ENCODE data around the gene BMP6. TPM values are rescaled to one million over a fixed set of nuclear protein-coding genes. Genes with fewer than 3 reads are reported as not detected.

The BMP6 gene
- total RNA-seq, 1 donor from 2014 or later, result not detected

- H3K36me3 Mint-ChIP-seq (ENCODE audit: unreplicated experiment), result no peaks in the 10 kb centered on the region
- no peak for TF ChIP-seq CTCF (IDR thresholded peaks at IDR 0.05)
- no peak overlapping the region for H3K4me3 Mint-ChIP-seq (ENCODE audit: unreplicated experiment)
- no peak for DNase-seq (ENCODE audit: extremely low spot score, unreplicated experiment)
- no peaks in the 10 kb centered on the region for H3K4me1 Mint-ChIP-seq (ENCODE audit: unreplicated experiment)
- H3K27ac Mint-ChIP-seq (ENCODE audit: unreplicated experiment), result no peak overlapping the region
- H3K27me3 Mint-ChIP-seq (ENCODE audit: unreplicated experiment), result peaks cover 9% of the 10 kb centered on the region
- H3K9me3 Mint-ChIP-seq (ENCODE audit: unreplicated experiment), result no peaks in the 10 kb centered on the region
Measured at GRCh38 chr6:7921046-7921445, 195.1 kb downstream of the BMP6 start.

- H3K9me3 Mint-ChIP-seq (ENCODE audit: unreplicated experiment), result no peaks in the 10 kb centered on the region
- no peak overlapping the region for H3K4me3 Mint-ChIP-seq (ENCODE audit: unreplicated experiment)
- H3K36me3 Mint-ChIP-seq (ENCODE audit: unreplicated experiment), result no peaks in the 10 kb centered on the region
- DNase-seq (ENCODE audit: extremely low spot score, unreplicated experiment), result no peak
- no peak overlapping the region for H3K27ac Mint-ChIP-seq (ENCODE audit: unreplicated experiment)
- no peak for TF ChIP-seq CTCF (IDR thresholded peaks at IDR 0.05)
- H3K4me1 Mint-ChIP-seq (ENCODE audit: unreplicated experiment), result no peaks in the 10 kb centered on the region
- H3K27me3 Mint-ChIP-seq (ENCODE audit: unreplicated experiment), result peaks cover 11% of the 10 kb centered on the region
Measured at GRCh38 chr6:7921632-7922092, 195.8 kb downstream of the BMP6 start.

GRCh38 chr6:7922596-7922995, 196.7 kb downstream of the BMP6 start:
- DNase-seq (ENCODE audit: extremely low spot score, unreplicated experiment), result no peak
- no peak for TF ChIP-seq CTCF (IDR thresholded peaks at IDR 0.05)
- Mint-ChIP-seq H3K9me3 (ENCODE audit: unreplicated experiment) (no peaks in the 10 kb centered on the region), H3K27ac (ENCODE audit: unreplicated experiment) (no peak overlapping the region), H3K4me3 (ENCODE audit: unreplicated experiment) (no peak overlapping the region), H3K4me1 (ENCODE audit: unreplicated experiment) (no peaks in the 10 kb centered on the region), H3K36me3 (ENCODE audit: unreplicated experiment) (no peaks in the 10 kb centered on the region), H3K27me3 (ENCODE audit: unreplicated experiment) (peaks cover 10% of the 10 kb centered on the region)

- Mint-ChIP-seq H3K36me3 (ENCODE audit: unreplicated experiment) (no peaks in the 10 kb centered on the region), H3K27me3 (ENCODE audit: unreplicated experiment) (peaks cover 22% of the 10 kb centered on the region), H3K4me3 (ENCODE audit: unreplicated experiment) (no peak overlapping the region), H3K9me3 (ENCODE audit: unreplicated experiment) (no peaks in the 10 kb centered on the region), H3K27ac (ENCODE audit: unreplicated experiment) (no peak overlapping the region), H3K4me1 (ENCODE audit: unreplicated experiment) (no peaks in the 10 kb centered on the region)
- TF ChIP-seq CTCF (IDR thresholded peaks at IDR 0.05), result no peak
- DNase-seq (ENCODE audit: extremely low spot score, unreplicated experiment), result no peak
Measured at GRCh38 chr6:7924867-7925266, 199.0 kb downstream of the BMP6 start.

Other genes with a start within 250 kb of the BMP6 start
- 124 and 135 TPM in 2 replicates for gene DSP, start 184.4 kb upstream of the BMP6 start, total RNA-seq
- gene SNRNP48, start 135.9 kb upstream of the BMP6 start, total RNA-seq, result 12.1 and 14.3 TPM in 2 replicates
- gene TXNDC5, start 184.7 kb downstream of the BMP6 start, total RNA-seq, result 148 and 153 TPM in 2 replicates